ENCODE data around the gene PHF2. TPM values are rescaled to one million over a fixed set of nuclear protein-coding genes. Genes with fewer than 3 reads are reported as not detected.

Gene PHF2
- total and polyA plus RNA-seq, 9 of the 15 experiments (the other 6 are each of a cell fraction or from before 2014, with no cell fraction given), result 0.37 to 14.4 (median 8.1) TPM

GRCh38 chr9:93668261-93668871 lies 92.0 kb downstream of the PHF2 start (continued):
- TF ChIP-seq SMARCC2 (IDR thresholded peaks at IDR 0.05; ENCODE audit: low read depth), result no peak
- TF ChIP-seq ARID3B (CRISPR knock-in tag; IDR thresholded peaks at IDR 0.05; ENCODE audit: borderline replicate concordance), result no peak
- TF ChIP-seq NCOA6 (IDR thresholded peaks at IDR 0.05), result no peak
- TF ChIP-seq E4F1 (CRISPR knock-in tag; IDR thresholded peaks at IDR 0.05; ENCODE audit: borderline replicate concordance), result no peak
- TF ChIP-seq CREB1 (IDR thresholded peaks at IDR 0.05), result no peak
- no peak for TF ChIP-seq CREB1 (CRISPR knock-in tag; IDR thresholded peaks at IDR 0.05)
- TF ChIP-seq HINFP (tag; conservative IDR thresholded peaks at IDR 0.05; ENCODE audit: low read depth), result no peak
- 0 out of 2 replicates have a peak, but pooled peaks have one; percentile 25 for TF ChIP-seq PML (IDR thresholded peaks at IDR 0.05; ENCODE audit: low read length)
- TF ChIP-seq GTF2E2 (tag; IDR thresholded peaks at IDR 0.05), result no peak
- no peak for TF ChIP-seq ZSCAN29 (IDR thresholded peaks at IDR 0.05)
- no peak for TF ChIP-seq HDAC1 (IDR thresholded peaks at IDR 0.05)
- TF ChIP-seq HNRNPL (IDR thresholded peaks at IDR 0.05; ENCODE audit: low read depth, low read length), result no peak
- no peak for TF ChIP-seq MAFF (IDR thresholded peaks at IDR 0.05; ENCODE audit: low read length)
- TF ChIP-seq MXI1 (IDR thresholded peaks at IDR 0.05; ENCODE audit: low read depth, low read length), result no peak
- TF ChIP-seq SMARCA5 (IDR thresholded peaks at IDR 0.05), result no peak
- TF ChIP-seq WHSC1 (IDR thresholded peaks at IDR 0.05; ENCODE audit: low read length), result no peak
- TF ChIP-seq ZNF311 (CRISPR knock-in tag; IDR thresholded peaks at IDR 0.05), result no peak
- TF ChIP-seq ARNT (IDR thresholded peaks at IDR 0.05), result no peak
- 0 out of 2 replicates have a peak, but pooled peaks have one; percentile 26 for TF ChIP-seq RB1 (IDR thresholded peaks at IDR 0.05; ENCODE audit: low read depth)
- TF ChIP-seq RBM14 (IDR thresholded peaks at IDR 0.05; ENCODE audit: borderline replicate concordance, insufficient read depth, low read depth, low read length), result no peak
- no peak for TF ChIP-seq KLF6 (CRISPR knock-in tag; IDR thresholded peaks at IDR 0.05; ENCODE audit: borderline replicate concordance)
- no peak for TF ChIP-seq ZNF584 (CRISPR knock-in tag; IDR thresholded peaks at IDR 0.05; ENCODE audit: low read depth)
- TF ChIP-seq CCNT2 (IDR thresholded peaks at IDR 0.05; ENCODE audit: borderline replicate concordance, extremely low read depth, insufficient read length, low read depth, low read length), result peak; percentile 72
- TF ChIP-seq RBFOX2 (IDR thresholded peaks at IDR 0.05; ENCODE audit: low read depth, low read length), result no peak
